GM12878 (cell line): ENCODE results near the gene STPG3. TPM values are rescaled to one million over a fixed set of nuclear protein-coding genes. Genes with fewer than 3 reads are reported as not detected.
A peak's percentile ranks its signal among the peaks of the same experiment; 100 is the strongest.

ENCODE experiments used
- BCL11A ChIP-seq: IDR thresholded peaks from 2 replicates; pipeline ENCODE4 v1.6.1; 2011; ENCODE audit warnings: low read depth, low read length
- BHLHE40 ChIP-seq, 2 experiments: fragments of 450-650 bp in 1 of 2; IDR thresholded peaks; 2 replicates each; pipeline ENCODE4 v1.6.1; 2011 to 2017; ENCODE audit warnings: low read depth in 2 of 2, borderline replicate concordance in 1 of 2, improper control_type of control experiment in 1 of 2, low read length in 1 of 2, mild to moderate bottlenecking in 1 of 2
- BRCA1 ChIP-seq: IDR thresholded peaks from 2 replicates; pipeline ENCODE4 v1.6.1; 2011; ENCODE audit warnings: low read depth, low read length, improper control_type of control experiment
- ESRRA ChIP-seq: IDR thresholded peaks from 2 replicates; pipeline ENCODE4 v1.6.1; 2012; ENCODE audit warnings: mild to moderate bottlenecking, low read length, improper control_type of control experiment
- FOXK2 ChIP-seq: fragments of 450-650 bp; IDR thresholded peaks from 2 replicates; pipeline ENCODE4 v1.6.1; 2017; ENCODE audit warnings: mild to moderate bottlenecking, moderate library complexity
- GABPA ChIP-seq: IDR thresholded peaks from 2 replicates; pipeline ENCODE4 v1.6.1; 2014; ENCODE audit warnings: antibody characterized with exemption, low read depth, mild to moderate bottlenecking, inconsistent platforms
- HDAC2 ChIP-seq: fragments of 200-600 bp; sonication (generic); IDR thresholded peaks from 2 replicates; pipeline ENCODE4 v1.6.1; 2017
- HDAC6 ChIP-seq: fragments of 200-600 bp; sonication (generic); IDR thresholded peaks from one replicate; pipeline ENCODE4 v1.8.0; 2017; ENCODE audit warnings: antibody characterized with exemption; ENCODE audit not compliant: unreplicated experiment
- MXI1 ChIP-seq: fragments of 150-350 bp; IDR thresholded peaks from 2 replicates; pipeline ENCODE4 v1.6.1; 2011; ENCODE audit warnings: low read depth, mild to moderate bottlenecking, inconsistent platforms, low read length, improper control_type of control experiment
- NR2F1 ChIP-seq: fragments of 450-650 bp; conservative IDR thresholded peaks from 2 replicates; pipeline ENCODE4 v1.6.1; 2017; ENCODE audit warnings: mild to moderate bottlenecking
- RAD51 ChIP-seq: fragments of 450-650 bp; IDR thresholded peaks from 2 replicates; pipeline ENCODE4 v1.6.1; 2016; ENCODE audit warnings: moderate library complexity, mild to moderate bottlenecking, inconsistent platforms
- RB1 ChIP-seq: fragments of 450-650 bp; formaldehyde crosslinking; IDR thresholded peaks from 2 replicates; pipeline ENCODE4 v1.6.1; 2017; ENCODE audit warnings: mild to moderate bottlenecking, borderline replicate concordance
- RELA ChIP-seq: fragments of 450-650 bp; IDR thresholded peaks from 2 replicates; pipeline ENCODE4 v1.8.0; 2014; ENCODE audit warnings: borderline replicate concordance; ENCODE audit not compliant: partially characterized antibody
- RFX5 ChIP-seq: IDR thresholded peaks from 2 replicates; pipeline ENCODE4 v1.6.1; 2011; ENCODE audit warnings: low read depth, low read length, improper control_type of control experiment
- SMARCA5 ChIP-seq: fragments of 450-650 bp; IDR thresholded peaks from 2 replicates; pipeline ENCODE4 v1.6.1; 2017; ENCODE audit warnings: mild to moderate bottlenecking
- SP1 ChIP-seq: IDR thresholded peaks from one replicate; pipeline ENCODE4 v1.6.1; 2011; ENCODE audit warnings: low read depth, low read length
- SREBF2 ChIP-seq: IDR thresholded peaks from 2 replicates; pipeline ENCODE4 v1.6.1; 2012; ENCODE audit warnings: mild to moderate bottlenecking, low read length
- YY1 ChIP-seq: IDR thresholded peaks from 2 replicates; pipeline ENCODE4 v1.6.1; 2011; ENCODE audit warnings: low read depth, mild to moderate bottlenecking, low read length
- polyA plus RNA-seq, 11 experiments: library from polyadenylated mRNA; depleted of rRNA in 4 of 11; unstranded in 6 of 11; stranded (reverse) in 5 of 11; fragments of >200 nt; fragmentation: Nextera tagmentation in 4 of 11; fragmentation: Illumina TruSeq in 1 of 11; extraction: Ambion mirVana in 4 of 11; extraction: Trizol in 1 of 11; gene quantifications; 1 replicate in 1 of 11; 2 replicates in 10 of 11; pipeline versions ENCODE4 v1.2.1 to v1.2.3, GENCODE V29; 2011 to 2016; ENCODE audit warnings: inconsistent platforms in 2 of 11, missing spikeins in 2 of 11, low read depth in 1 of 11
- total RNA-seq, 4 experiments: library from RNA; depleted of rRNA in 3 of 4; stranded (reverse); fragments of >200 nt in 3 of 4; fragmentation: Illumina TruSeq in 1 of 4; extraction: Trizol in 1 of 4; gene quantifications; 2 replicates each; pipeline versions ENCODE4 v1.2.1 to v1.2.3, GENCODE V29; 2013 to 2021
- TF ChIP-seq, protein P1 (sequence below): fragments of 450-650 bp; IDR thresholded peaks from 2 replicates; pipeline ENCODE4 v1.6.1; 2018; ENCODE audit warnings: borderline replicate concordance, mild to moderate bottlenecking; ENCODE audit not compliant: partially characterized antibody
- TF ChIP-seq, protein P2 (sequence below): fragments of 450-650 bp; IDR thresholded peaks from 2 replicates; pipeline ENCODE4 v1.6.1; 2016; ENCODE audit warnings: mild to moderate bottlenecking
- TF ChIP-seq, protein P3 (sequence below): fragments of 150-350 bp; IDR thresholded peaks from 2 replicates; pipeline ENCODE4 v1.6.1; 2014; ENCODE audit warnings: mild to moderate bottlenecking, low read depth, low read length
- TF ChIP-seq, protein P4 (sequence below): IDR thresholded peaks from 2 replicates; pipeline ENCODE4 v1.6.1; 2012; ENCODE audit warnings: low read length, inconsistent platforms
- TF ChIP-seq, protein P5 (sequence below): fragments of 450-650 bp; conservative IDR thresholded peaks from 2 replicates; pipeline ENCODE4 v1.6.1; 2017; ENCODE audit warnings: mild to moderate bottlenecking, moderate library complexity

Gene STPG3
- total and polyA plus RNA-seq, 10 of the 15 experiments (the other 5 are each of a cell fraction or from before 2014, with no cell fraction given), result not detected

DNA sequence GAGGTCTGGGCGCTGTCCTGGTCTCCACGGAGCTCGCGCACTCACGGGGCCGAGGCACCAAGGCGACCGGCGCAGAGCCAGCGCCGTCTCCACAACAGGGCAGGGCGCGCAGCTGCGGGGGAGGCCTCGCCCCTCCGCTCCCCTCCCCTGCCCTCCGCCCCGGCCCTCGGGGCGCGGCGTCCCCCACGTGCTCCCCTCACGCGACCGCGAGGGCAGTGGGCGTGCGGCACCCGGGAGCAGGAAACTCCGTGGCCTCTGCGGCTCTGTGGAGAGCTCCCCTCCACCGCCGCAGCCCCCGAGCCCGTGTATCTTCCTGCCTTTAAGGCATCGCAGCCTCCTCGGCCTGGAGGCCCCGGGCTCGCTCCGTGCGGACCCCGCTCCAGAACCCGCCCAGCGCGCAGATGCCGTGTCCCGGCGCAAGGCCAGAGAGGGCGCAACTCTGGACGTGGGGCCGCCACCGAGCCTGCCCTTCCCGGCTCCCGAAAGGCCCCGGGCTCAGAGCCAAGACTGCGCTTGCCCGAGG is 10.7 kb upstream of the STPG3 start (continued):
- TF ChIP-seq RFX5 (no peak), BHLHE40 (IDR thresholded peaks at IDR 0.05; ENCODE audit: borderline replicate concordance in 1 of 2, low read depth in 2 of 2, low read length in 1 of 2) (peak; percentile 99 to 100), YY1 (0 out of 2 replicates have a peak, but pooled peaks have one; percentile 11), SREBF2 (no peak), NR2F1 (peak; percentile 91), GABPA (no peak), HDAC2 (0 out of 2 replicates have a peak, but pooled peaks have one; percentile 81), FOXK2 (no peak), RAD51 (0 out of 2 replicates have a peak, but pooled peaks have one; percentile 34), MXI1 (peak; percentile 53; the same call in 1 of the 2 replicates), RB1 (peak; percentile 81; the same call in 1 of the 2 replicates), BRCA1 (no peak), ESRRA (no peak), RELA (peak; percentile 56), SP1 (no peak), SMARCA5 (peak; percentile 93; the same call in 1 of the 2 replicates), HDAC6 (peak; percentile 72), BCL11A (0 out of 2 replicates have a peak, but pooled peaks have one; percentile 23)
- TF ChIP-seq, protein P1, sequence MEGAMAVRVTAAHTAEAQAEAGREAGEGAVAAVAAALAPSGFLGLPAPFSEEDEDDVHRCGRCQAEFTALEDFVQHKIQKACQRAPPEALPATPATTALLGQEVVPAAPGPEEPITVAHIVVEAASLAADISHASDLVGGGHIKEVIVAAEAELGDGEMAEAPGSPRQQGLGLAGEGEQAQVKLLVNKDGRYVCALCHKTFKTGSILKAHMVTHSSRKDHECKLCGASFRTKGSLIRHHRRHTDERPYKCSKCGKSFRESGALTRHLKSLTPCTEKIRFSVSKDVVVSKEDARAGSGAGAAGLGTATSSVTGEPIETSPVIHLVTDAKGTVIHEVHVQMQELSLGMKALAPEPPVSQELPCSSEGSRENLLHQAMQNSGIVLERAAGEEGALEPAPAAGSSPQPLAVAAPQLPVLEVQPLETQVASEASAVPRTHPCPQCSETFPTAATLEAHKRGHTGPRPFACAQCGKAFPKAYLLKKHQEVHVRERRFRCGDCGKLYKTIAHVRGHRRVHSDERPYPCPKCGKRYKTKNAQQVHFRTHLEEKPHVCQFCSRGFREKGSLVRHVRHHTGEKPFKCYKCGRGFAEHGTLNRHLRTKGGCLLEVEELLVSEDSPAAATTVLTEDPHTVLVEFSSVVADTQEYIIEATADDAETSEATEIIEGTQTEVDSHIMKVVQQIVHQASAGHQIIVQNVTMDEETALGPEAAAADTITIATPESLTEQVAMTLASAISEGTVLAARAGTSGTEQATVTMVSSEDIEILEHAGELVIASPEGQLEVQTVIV, result no peak
- TF ChIP-seq, protein P2, sequence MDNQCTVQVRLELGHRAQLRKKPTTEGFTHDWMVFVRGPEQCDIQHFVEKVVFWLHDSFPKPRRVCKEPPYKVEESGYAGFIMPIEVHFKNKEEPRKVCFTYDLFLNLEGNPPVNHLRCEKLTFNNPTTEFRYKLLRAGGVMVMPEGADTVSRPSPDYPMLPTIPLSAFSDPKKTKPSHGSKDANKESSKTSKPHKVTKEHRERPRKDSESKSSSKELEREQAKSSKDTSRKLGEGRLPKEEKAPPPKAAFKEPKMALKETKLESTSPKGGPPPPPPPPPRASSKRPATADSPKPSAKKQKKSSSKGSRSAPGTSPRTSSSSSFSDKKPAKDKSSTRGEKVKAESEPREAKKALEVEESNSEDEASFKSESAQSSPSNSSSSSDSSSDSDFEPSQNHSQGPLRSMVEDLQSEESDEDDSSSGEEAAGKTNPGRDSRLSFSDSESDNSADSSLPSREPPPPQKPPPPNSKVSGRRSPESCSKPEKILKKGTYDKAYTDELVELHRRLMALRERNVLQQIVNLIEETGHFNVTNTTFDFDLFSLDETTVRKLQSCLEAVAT, result no peak
- TF ChIP-seq, protein P3, sequence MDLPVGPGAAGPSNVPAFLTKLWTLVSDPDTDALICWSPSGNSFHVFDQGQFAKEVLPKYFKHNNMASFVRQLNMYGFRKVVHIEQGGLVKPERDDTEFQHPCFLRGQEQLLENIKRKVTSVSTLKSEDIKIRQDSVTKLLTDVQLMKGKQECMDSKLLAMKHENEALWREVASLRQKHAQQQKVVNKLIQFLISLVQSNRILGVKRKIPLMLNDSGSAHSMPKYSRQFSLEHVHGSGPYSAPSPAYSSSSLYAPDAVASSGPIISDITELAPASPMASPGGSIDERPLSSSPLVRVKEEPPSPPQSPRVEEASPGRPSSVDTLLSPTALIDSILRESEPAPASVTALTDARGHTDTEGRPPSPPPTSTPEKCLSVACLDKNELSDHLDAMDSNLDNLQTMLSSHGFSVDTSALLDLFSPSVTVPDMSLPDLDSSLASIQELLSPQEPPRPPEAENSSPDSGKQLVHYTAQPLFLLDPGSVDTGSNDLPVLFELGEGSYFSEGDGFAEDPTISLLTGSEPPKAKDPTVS, result no peak
- TF ChIP-seq, protein P4, sequence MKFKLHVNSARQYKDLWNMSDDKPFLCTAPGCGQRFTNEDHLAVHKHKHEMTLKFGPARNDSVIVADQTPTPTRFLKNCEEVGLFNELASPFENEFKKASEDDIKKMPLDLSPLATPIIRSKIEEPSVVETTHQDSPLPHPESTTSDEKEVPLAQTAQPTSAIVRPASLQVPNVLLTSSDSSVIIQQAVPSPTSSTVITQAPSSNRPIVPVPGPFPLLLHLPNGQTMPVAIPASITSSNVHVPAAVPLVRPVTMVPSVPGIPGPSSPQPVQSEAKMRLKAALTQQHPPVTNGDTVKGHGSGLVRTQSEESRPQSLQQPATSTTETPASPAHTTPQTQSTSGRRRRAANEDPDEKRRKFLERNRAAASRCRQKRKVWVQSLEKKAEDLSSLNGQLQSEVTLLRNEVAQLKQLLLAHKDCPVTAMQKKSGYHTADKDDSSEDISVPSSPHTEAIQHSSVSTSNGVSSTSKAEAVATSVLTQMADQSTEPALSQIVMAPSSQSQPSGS, result no peak
- TF ChIP-seq, protein P5, sequence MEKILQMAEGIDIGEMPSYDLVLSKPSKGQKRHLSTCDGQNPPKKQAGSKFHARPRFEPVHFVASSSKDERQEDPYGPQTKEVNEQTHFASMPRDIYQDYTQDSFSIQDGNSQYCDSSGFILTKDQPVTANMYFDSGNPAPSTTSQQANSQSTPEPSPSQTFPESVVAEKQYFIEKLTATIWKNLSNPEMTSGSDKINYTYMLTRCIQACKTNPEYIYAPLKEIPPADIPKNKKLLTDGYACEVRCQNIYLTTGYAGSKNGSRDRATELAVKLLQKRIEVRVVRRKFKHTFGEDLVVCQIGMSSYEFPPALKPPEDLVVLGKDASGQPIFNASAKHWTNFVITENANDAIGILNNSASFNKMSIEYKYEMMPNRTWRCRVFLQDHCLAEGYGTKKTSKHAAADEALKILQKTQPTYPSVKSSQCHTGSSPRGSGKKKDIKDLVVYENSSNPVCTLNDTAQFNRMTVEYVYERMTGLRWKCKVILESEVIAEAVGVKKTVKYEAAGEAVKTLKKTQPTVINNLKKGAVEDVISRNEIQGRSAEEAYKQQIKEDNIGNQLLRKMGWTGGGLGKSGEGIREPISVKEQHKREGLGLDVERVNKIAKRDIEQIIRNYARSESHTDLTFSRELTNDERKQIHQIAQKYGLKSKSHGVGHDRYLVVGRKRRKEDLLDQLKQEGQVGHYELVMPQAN, result peak; percentile 95
